Heart right ventricle (tissue), 16 donors: ENCODE measurements around the gene S100A12. TPM values are rescaled to one million over a fixed set of nuclear protein-coding genes. Genes with fewer than 3 reads are reported as not detected.
"Not testable (repeated sequence)": the region's sequence is repeated elsewhere in the genome, so short reads cannot be mapped to it uniquely, and the experiment has no call there.

ENCODE experiments used
- ATAC-seq, 8 donors: fragments of 200-7000 bp; cut with Tn5 transposase; one replicate each; pipeline ENCODE4 v1.9.1; 2020; ENCODE audit warnings: mild to moderate bottlenecking in 8 of 8, moderate library complexity in 8 of 8, moderate number of reproducible peaks in 1 of 8
- DNase-seq, 2 donors: peaks; one replicate each; pipeline ENCODE4 v3.0.0-alpha.2; 2020
- H3K27ac ChIP-seq, 10 donors: fragments of 200-600 bp; sonication (generic) in 2 of 10; one replicate each; pipeline versions ENCODE4 v1.5.0 to v1.8.0; 2020 to 2022; ENCODE audit warnings: mild to moderate bottlenecking in 3 of 10
- H3K27me3 ChIP-seq, 7 donors: fragments of 200-600 bp; one replicate each; pipeline ENCODE4 v1.8.0; 2021 to 2022; ENCODE audit warnings: mild to moderate bottlenecking in 2 of 7
- H3K36me3 ChIP-seq, 9 donors: fragments of 200-600 bp; sonication (generic) in 1 of 9; one replicate each; pipeline versions ENCODE4 v1.5.0 to v1.8.0; 2020 to 2022; ENCODE audit warnings: mild to moderate bottlenecking in 2 of 9
- H3K4me1 ChIP-seq, 9 donors: fragments of 200-600 bp; sonication (generic) in 1 of 9; one replicate each; pipeline versions ENCODE4 v1.5.0 to v1.8.0; 2020 to 2022; ENCODE audit warnings: mild to moderate bottlenecking in 4 of 9
- H3K4me3 ChIP-seq, 10 donors: fragments of 200-600 bp; sonication (generic) in 2 of 10; one replicate each; pipeline versions ENCODE4 v1.5.0 to v1.8.0; 2020 to 2022; ENCODE audit warnings: mild to moderate bottlenecking in 7 of 10, moderate library complexity in 2 of 10
- H3K9me3 ChIP-seq, 11 donors: fragments of 200-600 bp in 10 of 11; sonication (generic) in 2 of 11; one replicate each; pipeline versions ENCODE4 v1.5.0 to v1.8.0; 2013 to 2022; ENCODE audit warnings: mild to moderate bottlenecking in 2 of 11, control low read depth in 1 of 11, moderate library complexity in 1 of 11
- CTCF ChIP-seq, 9 donors: fragments of 200-600 bp; sonication (generic) in 2 of 9; IDR thresholded peaks; one replicate each; pipeline versions ENCODE4 v1.5.0 to v1.8.0; 2021 to 2022; ENCODE audit warnings: antibody characterized with exemption in 9 of 9, mild to moderate bottlenecking in 5 of 9, moderate library complexity in 1 of 9
- WGBS, 2 donors: extraction: QIAGEN DNeasy Blood & Tissue Kit; methylation state at CpG; one replicate each; pipeline ENCODE4 v1.1.7; 2013; ENCODE audit warnings: inconsistent platforms in 1 of 2; 5-methylcytosine and 5-hydroxymethylcytosine counted together
- intact Hi-C, 10 donors: fragments of 100-400 bp; cut with DNase I; formaldehyde crosslinking; loops; one replicate each; pipeline versions ENCODE4 v1.11.1 to v1.14.2; 2022
- polyA plus RNA-seq, 2 donors: library from polyadenylated mRNA; stranded (reverse); fragments of 200-250 nt; gene quantifications; one replicate each; pipeline ENCODE4 v1.2.3, GENCODE V29; 2013
- total RNA-seq, 10 donors: library from RNA; stranded (reverse); fragmentation: NEBNext Ultra II Directional in 3 of 10; extraction: Animal tissue kit (Norgen Biotek cat#: 25700) in 3 of 10; gene quantifications; one replicate each; pipeline versions ENCODE4 v1.2.1 to v1.2.4, GENCODE V29; 2021 to 2023
- donor health status: Arrhythmogenic right ventricular cardiomyopathy.
- donor health status: ischemic (EF 13 %, LVEDD 7.1; RV severe dilation, severe dysfunction).
- donor health status: healthy with polysubstance abuse.
- donor health status: DM: no; HTN: yes; CAD: no.
- donor health status: DM: no; HTN: no; CAD: no.
- donor health status: ischemic (EF 25% LVEDD 6.9; RV normal size, moderate dysfunction).
- donor health status: ischemic (EF 25% LVEDD 5.7; RV mildly dilated, moderate dysfunction).
- donor health status: healthy.
- donor health status: DM: yes; HTN: yes; CAD: no.
- donor health status: Ischemic cardiomyopathy.
- donor health status: ischemic (EF 35%, LVEDD 5.7; RV mildly dilated, moderate dysfunction).
- donor health status: nonischemic (EF 11% LVEDD 7.7; RV severe dilation, severe dysfunction).
- donor health status: DM: yes; HTN: yes; CAD: no.
- donor health status: PGD.
- donor health status: ischemic (EF 29% LVEDD 5.4; RV normal size, mild dysfunction).
- donor health status: nonischemic (EF 23%, LVEDD 6.1; RV moderate dilation, normal function).

Gene S100A12
- total and polyA plus RNA-seq, 12 donors: 0.49 to 12.9 (median 4.1) TPM; not detected in 1

- H3K27me3 ChIP-seq: peaks cover 0 to 21% (median 14%) of the 10 kb centered on the region in 7 donors
- H3K27ac ChIP-seq: no peak overlapping the region
- no peaks in the 10 kb centered on the region for H3K36me3 ChIP-seq
- intact Hi-C loops: no loop called here
- peaks cover 0 to 3% (median 0%) of the 10 kb centered on the region in 11 donors for H3K9me3 ChIP-seq
- H3K4me1 ChIP-seq: no peaks in the 10 kb centered on the region
- DNase-seq (no peak), ATAC-seq (no peak)
- TF ChIP-seq CTCF (IDR thresholded peaks at IDR 0.05): no peak
- H3K4me3 ChIP-seq: no peak overlapping the region
- 71 to 75% methylated on average over 12 of the region's 12 CpGs for WGBS, 2 donors
Observed at GRCh38 chr1:153417136-153417888, 41.9 kb upstream of the S100A12 start.

GRCh38 chr1:153415850-153416570 lies 40.6 kb upstream of the S100A12 start, which contains the start of gene S100A7A:
Gene S100A7A (plus strand): TSS chr1:153416520. CDS start chr1:153418083, 1,563 bp downstream.
- no peak for TF ChIP-seq CTCF (IDR thresholded peaks at IDR 0.05)
- ATAC-seq: no peak
- WGBS, 2 donors: 71 to 73% methylated on average over 6 of the region's 6 CpGs

GRCh38 chr1:153413961-153414360 lies 38.5 kb upstream of the S100A12 start:
- intact Hi-C loops, H3K4me1 ChIP-seq, H3K36me3 ChIP-seq, ATAC-seq, DNase-seq, H3K27ac ChIP-seq, H3K4me3 ChIP-seq: not testable (repeated sequence)
- Histone ChIP-seq H3K9me3 (peaks cover 0 to 16% (median 0%) of the 10 kb centered on the region in 11 donors), H3K27me3 (peaks cover 0 to 17% (median 7%) of the 10 kb centered on the region in 7 donors)

More at GRCh38 chr1:153415850-153416570, 40.6 kb upstream of the S100A12 start, which contains the start of gene S100A7A:
- Histone ChIP-seq H3K9me3 (peaks cover 0 to 8% (median 0%) of the 10 kb centered on the region in 11 donors), H3K4me1 (no peaks in the 10 kb centered on the region), H3K4me3 (no peak within 1 kb of the TSS), H3K27ac (no peak within 1 kb of the TSS), H3K27me3 (peaks cover 0 to 21% (median 14%) of the 10 kb centered on the region in 7 donors), H3K36me3 (no peaks in the 10 kb centered on the region)
- no peak for DNase-seq
- intact Hi-C loops: no loop called here

GRCh38 chr1:153407274-153407673 lies 31.9 kb upstream of the S100A12 start:
- Histone ChIP-seq H3K27me3 (peaks cover 0 to 30% (median 21%) of the 10 kb centered on the region in 7 donors), H3K9me3 (peaks cover 0 to 21% (median 0%) of the 10 kb centered on the region in 11 donors)
- 59 to 64% methylated on average over 11 of the region's 11 CpGs for WGBS, 2 donors
- not testable (repeated sequence) for H3K4me1 ChIP-seq, H3K27ac ChIP-seq, H3K36me3 ChIP-seq, ATAC-seq, DNase-seq, H3K4me3 ChIP-seq
- intact Hi-C loops: loop anchor here in 1 of 10 donors (5.0 kb wide), 1 partner anchor 50 kb away; the partner anchor contains the start of gene S100A9

- not testable (repeated sequence) for DNase-seq, ATAC-seq
Observed at GRCh38 chr1:153405825-153406599, 30.6 kb upstream of the S100A12 start.

More at GRCh38 chr1:153405825-153406599, 30.6 kb upstream of the S100A12 start:
- H3K4me1 ChIP-seq, H3K36me3 ChIP-seq, H3K4me3 ChIP-seq, H3K27ac ChIP-seq: not testable (repeated sequence)
- 67 to 76% methylated on average over 6 of the region's 6 CpGs for WGBS, 2 donors
- Histone ChIP-seq H3K9me3 (peaks cover 0 to 13% (median 0%) of the 10 kb centered on the region in 11 donors), H3K27me3 (peaks cover 0 to 30% (median 21%) of the 10 kb centered on the region in 7 donors)
- intact Hi-C loops: loop anchor here in 1 of 10 donors (5.0 kb wide), 1 partner anchor 49 kb away; the partner anchor contains the start of gene S100A9
